NK-92 treated with Interleukin-12 subunit alpha and Interleukin-12 subunit beta, amount 100 ng/mL, for 24 hours (cell line): ENCODE data around the gene GPR17.

ENCODE experiments used
- DNase-seq: peaks from one replicate; lab custom pipeline; 2025; lab: John Stamatoyannopoulos, UW

Gene GPR17

DNA sequence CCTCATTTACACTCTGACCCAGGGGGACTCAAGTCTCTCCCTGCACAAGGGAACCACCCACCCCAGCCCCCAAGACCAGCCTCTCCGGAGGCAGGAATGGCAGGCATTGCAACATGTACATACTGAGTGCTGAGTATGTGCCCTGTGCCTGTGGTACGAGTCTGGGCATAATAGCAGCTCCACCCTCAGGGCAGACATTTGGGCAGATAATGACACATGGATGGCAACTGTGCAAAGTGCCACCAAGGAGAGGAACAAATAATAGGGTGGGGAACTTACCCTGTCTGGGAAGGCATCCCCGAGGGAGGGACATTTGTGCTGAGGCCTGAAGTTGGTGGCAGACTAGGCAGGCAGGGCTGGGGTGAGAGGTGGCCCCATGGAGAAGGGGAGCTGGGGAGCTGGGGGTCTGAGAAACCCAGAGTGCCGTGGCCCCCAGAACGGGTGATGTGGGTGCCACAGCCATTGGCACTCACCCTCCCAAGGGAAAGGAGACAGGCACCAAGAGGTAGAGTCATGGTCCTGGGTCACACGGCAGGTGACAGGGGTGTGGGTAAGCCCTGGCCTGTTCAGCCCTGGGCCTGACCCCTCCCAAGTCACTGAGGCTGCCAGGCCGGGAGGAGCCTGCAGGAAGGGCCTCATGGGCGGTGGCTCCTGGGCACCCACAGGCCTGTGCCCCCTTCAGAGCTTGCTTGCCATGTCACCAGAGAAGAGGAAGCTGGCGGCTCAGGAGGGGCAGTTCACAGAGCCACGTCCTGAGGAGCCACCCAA is 15.7 kb upstream of the GPR17 start:
- DNase-seq: no peak

DNA sequence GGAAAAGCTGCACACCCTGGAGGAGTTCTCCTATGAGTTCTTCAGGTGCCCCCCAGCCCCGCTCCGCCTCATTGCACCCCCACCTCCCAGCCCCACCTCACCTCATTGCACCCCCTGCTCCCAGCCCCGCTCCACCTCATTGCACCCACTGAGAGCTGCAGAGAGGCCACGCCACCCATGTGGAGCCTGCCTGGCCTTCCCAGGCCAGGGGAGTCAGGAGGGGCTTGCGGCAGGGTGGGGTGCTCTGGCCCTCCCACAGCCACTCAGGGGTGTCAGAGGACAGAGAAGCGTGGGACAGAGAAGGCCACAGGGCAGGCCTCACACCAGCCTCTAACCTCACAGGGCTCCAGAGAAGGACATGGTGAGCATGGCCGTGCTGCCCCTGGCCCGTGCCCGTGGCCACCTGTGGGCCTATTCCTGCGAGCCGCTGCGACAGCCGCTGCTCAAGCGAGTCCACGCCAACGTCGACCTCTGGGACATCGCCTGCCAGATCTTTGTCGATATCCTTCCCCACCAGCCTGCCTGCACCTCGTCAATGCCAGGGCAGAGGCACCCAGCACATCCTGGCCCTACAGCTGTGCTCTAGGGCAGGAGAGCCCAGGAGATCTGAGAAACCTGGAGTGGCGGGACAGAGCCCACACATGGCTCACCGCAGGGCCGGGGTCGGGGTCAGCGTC is 15.0 kb upstream of the GPR17 start:
- no peak for DNase-seq

DNA sequence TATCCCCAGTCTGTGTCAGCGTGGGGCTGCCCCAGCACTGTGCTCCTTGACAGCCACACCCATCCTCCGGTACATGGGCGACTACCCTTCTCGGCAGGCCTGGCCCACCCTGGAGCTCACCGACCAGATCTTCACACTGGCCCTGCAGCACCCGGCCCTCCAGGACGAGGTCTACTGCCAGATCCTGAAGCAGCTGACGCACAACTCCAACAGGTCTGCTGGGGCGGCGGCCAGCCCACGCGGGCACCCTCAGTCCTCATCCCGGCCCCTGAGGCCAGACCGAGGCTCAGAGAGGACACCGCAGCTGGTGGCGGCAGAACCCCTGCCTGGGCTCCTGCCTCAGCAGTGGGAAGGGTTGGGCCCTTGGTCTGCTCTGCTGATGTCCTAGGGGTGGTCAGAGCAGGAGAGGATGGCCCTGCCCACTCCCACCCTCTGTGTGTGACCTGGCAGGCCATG is 14.4 kb upstream of the GPR17 start:
- DNase-seq: no peak

DNA sequence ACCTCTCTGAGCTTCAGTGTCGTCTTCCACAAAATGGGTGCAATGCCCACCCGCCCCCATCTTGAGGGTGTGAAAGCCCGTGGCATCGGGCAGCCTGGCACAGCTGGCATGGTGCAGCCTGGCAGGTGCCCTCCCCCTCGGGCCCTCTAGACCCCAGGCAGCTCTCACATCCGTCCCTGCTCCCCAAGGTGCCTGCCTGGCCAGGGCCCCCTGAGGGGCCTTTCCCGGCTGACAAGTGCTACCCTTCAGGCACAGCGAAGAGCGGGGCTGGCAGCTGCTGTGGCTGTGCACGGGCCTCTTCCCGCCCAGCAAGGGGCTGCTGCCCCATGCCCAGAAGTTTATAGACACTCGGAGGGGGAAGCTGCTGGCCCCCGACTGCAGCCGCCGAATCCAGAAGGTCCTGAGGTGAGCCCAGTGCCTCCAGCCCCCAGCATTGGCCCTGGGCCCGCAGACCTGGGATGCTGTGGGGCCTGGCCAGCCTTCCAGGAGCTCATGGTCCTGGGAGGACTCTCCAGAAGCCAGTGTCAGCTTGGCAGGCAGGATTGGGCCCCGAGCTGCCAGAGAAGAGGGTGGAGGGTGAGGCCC is 13.9 kb upstream of the GPR17 start:
- no peak for DNase-seq

DNA sequence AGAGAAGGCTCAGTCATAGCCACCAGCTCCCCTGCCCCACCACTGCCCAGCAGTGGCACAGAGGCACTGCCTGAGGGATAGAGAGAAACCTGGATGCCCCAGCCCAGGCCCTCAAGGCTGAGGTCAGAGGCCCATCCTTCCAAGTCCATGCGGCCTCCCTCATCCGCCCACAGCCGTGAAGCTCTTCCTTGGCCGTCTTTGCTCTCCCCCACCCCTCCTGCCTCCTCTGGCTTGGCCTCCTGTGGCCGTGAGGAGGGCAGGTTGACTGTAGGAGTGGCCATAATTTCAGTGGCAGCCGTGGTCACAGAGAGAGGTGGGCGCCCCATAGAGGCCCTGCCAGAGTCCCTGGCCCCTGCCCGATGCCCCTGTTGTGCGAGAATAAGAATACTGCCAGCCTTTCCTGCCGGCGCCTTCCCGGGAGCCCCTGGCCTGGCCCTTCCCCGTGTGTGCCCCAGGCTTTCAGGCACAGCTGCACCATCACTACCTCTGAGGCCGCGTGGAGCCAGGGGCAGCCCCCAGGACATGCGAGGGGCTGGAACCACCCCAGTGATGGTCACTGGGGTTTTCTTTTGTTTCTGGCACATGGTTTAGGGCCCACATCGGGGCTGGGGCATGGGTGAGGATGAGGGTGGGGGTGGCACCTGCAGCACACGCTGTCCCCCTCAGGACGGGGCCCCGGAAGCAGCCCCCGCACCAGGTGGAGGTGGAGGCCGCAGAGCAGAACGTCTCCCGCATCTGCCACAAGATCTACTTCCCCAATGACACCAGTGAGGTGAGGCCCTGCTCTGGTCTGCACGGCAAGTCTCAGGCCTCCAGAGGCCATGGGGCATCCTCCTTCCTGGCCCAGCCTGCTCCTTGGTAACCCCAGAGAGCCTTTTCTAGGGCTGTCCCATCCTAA is 13.1 kb upstream of the GPR17 start:
- DNase-seq: no peak

DNA sequence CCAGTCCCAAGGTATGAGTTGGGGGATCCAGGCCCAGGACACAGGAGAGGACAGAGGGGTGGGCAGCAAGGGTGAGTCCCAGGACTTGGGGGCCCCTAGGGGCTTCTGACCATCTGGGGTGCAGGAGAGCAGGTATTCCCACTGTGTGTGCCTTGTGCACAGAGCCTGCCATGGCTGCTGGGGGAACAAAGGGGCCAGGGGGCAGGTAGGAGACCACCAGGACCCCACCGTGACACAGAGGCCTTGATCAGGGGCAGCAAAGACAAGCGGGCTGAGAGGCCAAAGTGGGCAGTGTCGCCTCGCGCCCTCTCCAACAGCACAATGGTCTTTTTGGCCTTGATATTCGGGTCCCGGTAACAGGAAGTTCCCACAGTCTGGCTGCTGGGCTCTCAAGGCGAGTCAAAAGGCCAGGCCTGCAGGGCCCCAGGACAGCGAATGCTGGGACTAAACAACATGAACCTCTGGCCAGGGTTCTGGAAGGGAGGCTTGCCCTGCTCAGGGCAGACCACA is 12.3 kb upstream of the GPR17 start:
- DNase-seq: no peak

DNA sequence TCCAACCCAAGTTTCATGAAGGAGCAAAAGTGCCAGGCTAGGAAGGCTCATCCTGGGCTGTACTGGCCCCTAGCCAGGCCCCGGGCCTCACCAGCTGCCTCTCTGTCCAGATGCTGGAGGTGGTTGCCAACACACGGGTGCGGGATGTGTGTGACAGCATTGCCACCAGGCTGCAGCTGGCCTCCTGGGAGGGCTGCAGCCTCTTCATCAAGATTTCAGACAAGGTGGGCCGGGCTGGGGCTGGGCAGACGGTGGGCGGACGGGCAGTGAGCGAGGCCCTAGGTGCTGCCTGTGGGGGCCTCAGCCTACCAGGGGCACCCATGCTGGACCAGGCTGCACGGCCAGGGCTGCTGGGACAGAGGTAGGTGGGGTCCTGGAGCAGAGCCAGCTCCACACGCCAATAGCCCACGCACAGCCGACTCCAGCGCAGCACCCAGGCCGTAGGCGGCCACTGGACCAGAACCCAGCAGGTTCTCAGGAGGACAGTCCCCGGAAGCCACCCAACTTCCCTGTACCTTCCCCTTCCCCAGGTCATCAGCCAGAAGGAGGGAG is 11.8 kb upstream of the GPR17 start:
- no peak for DNase-seq

DNA sequence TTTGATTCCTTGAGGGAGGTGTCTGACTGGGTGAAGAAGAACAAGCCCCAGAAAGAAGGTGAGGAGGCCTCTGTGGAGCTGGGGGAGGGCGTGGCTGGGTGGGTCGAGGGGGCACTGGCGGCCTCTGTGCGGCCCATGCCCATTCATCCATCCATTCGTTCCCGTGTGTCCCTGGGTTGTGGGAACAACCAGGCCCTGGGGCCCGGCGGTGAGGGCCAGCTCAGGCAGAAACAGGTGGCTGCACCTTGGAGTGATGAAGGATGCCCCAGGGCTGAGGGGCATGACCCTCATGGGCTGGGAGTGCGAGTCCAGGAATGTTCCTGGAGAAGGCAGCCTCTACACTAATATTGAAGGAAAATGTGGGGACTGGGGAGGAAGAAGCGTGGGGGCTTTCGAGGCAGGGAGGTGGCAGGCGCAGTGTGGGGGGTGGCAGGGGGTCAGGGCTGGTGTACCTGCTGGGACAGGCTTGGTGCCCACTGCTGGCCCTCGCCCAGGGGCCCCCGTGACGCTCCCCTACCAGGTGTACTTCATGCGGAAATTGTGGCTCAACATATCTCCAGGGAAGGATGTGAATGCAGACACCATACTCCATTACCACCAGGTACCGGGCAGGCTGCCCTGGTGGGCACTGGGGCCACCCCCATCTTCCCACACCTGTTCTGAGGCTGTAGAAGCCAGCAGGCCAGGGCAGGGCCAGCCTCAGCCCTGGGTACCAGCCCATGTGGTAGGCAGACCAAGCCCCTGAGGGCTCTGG is 11.2 kb upstream of the GPR17 start:
- no peak for DNase-seq

DNA sequence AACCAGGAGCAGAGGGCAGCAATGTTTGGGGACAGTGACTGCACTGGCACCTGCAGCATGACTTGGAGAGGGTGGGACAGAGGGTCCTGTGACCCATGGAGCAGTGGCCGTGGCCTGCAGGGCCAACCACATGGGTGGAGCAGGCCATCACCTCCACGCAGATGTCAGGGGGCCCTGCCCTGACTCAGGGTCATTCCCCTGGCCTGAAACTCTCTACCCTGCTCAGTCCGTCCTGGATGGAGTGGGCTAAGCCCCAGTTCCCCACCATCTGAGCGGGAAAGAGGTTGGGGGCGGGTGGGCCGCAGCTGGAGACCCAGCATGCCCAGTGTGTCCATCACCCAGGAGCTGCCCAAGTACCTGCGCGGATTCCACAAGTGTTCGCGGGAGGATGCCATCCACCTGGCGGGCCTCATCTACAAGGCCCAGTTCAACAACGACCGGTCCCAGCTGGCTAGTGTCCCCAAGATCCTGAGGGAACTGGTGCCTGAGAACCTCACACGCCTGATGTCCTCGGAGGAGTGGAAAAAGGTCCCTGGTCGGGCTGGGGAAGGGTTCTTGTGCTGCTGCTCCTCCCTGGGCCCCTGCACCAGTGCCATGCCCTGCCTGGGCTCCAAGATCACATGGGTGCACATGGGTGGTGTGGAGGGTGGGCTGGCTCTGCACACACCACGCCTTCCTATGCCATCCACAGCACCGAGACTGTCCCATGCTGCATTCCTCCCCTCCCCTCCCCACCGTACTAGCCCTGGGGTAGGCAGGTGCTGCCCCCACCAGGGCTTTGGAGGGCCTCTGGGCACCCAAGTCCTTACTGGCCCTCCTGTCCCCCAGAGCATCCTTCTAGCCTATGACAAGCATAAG is 10.3 kb upstream of the GPR17 start:
- DNase-seq: no peak

DNA sequence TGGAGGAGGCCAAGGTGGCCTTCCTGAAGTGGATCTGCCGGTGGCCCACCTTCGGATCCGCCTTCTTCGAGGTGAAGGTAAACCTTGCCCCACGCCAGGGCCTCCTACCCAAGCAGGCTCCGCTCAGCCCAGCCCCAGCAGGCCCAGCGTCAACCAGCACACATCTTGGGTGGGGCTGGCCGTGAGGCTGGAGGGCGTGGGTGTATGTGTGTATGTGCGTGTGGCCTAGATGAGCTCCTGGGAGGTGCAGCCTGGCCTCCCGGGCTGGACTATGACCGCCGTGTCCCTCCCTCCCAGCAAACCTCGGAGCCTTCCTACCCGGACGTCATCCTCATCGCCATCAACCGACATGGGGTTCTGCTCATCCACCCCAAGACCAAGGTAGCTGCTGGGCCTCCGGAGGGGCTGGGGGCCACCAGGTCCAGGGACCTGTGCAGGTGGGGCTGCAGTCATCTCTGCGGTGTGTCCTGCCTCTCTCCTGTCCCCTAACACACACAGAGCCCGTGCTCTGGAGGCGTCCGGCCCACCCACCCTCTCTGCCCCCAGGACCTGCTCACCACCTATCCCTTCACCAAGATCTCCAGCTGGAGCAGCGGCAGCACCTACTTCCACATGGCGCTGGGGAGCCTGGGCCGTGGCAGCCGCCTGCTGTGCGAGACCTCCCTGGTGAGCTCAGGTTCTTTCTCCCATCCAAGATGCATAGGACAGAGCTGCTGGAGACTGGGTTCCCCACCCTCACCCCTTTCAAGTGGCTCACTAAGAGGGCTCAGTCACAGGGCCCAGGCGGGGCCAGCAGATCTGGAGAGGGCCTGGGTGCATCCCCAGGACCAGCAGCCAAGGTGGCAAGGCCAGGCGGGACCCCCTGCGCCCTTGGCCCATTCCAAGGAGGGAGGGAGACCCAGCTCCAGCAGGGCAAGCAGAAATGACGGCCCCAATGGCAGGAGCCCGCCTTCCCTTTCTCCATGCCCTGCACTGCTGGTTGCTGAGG is 9.4 kb upstream of the GPR17 start:
- no peak for DNase-seq

DNA sequence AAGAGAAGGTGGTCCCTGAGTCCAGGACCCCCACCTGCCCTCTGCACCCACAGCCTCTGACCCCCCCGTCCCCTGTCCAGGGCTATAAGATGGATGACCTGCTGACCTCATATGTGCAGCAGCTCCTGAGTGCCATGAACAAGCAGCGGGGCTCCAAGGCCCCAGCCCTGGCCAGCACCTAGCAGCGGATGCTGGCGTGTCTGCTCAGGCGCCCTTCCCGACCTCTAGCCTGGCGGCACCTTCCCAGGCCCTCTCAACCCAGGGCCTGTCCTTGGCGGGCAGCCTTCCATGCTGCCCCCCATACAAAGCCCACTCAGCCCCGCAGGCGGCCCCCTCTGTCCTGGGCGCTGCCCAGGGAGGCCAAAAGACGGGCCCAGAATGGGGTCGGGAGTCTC is 8.7 kb upstream of the GPR17 start:
- no peak for DNase-seq

DNA sequence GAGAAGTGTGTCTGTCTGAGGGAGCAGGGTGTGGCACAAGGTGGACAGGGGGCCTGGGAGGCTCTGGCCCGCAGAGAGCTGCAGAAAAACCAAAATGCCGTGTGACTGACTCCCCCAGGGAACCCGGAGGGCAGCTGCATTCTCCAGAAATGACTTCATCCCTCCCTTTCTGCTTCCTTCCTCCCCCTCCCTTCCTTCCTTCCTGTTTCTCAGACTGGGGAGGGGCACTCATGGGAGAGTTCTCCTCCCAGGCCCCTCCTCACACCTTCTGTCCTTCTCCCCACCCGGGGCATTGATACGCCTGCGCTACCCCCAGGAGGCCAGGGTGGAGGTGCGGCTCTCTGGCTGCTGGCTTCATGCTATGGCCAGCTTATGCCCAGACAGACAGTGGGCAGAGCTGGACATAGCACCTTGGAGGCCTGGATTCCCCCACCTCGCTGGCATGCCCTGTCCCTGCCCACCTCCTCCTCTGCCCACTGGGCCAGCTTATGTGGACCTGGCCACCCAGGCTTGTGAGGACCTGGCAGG is 8.2 kb upstream of the GPR17 start:
- DNase-seq: no peak

DNA sequence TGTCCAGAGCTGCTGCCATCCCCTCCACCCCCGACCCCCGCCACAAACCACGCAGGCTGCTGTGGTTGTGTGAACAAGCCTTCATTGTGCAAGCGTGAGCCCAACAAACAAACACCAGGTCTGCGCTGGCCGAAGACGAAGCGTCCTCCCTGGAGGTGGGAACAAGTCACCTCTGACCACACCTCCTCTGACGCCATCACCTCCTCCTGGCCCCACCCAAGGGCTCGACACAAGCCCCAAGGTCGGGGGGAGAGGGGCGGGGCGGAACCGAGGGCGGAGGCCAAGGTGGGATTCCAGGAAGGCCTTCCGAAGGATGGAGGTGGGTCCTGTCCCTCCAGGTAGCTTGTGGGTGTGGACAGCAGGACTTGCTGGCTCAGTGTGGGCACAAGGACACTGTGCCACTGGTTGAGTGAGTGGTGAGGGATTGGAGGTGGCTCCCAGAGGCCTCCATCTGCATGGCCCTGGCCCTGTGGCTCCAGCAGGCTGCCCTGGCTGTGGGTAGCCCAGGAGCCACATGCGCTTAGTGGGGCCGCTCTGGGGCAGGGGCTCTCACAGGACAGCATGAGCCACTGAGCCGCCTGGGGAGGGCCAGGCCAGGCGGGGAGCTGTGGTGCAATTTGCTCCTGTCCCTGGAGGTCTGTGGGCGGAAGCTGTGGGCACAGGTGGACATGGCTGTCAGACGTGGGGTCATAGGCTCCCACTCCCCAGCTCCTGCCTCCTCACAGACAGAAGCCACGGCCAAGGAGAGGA is 7.4 kb upstream of the GPR17 start:
- DNase-seq: no peak

DNA sequence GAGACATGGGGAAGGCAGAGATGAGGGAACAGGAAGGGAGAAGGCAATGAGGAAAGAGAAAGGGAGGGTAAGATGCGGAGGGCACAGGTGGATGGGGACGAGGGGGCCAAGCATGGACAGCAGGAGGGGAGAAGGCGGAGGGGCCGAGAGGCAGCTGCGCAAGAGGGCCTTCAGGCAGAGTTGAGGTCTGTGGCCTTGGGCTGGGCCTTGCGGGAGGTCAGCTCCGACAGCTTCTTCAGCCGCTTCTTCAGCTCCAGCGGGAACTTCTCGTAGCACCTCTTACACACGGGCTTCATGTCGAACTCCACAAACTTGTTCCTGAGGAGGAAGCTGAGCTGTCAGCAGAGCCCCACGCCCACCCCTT is 6.9 kb upstream of the GPR17 start:
- no peak for DNase-seq

DNA sequence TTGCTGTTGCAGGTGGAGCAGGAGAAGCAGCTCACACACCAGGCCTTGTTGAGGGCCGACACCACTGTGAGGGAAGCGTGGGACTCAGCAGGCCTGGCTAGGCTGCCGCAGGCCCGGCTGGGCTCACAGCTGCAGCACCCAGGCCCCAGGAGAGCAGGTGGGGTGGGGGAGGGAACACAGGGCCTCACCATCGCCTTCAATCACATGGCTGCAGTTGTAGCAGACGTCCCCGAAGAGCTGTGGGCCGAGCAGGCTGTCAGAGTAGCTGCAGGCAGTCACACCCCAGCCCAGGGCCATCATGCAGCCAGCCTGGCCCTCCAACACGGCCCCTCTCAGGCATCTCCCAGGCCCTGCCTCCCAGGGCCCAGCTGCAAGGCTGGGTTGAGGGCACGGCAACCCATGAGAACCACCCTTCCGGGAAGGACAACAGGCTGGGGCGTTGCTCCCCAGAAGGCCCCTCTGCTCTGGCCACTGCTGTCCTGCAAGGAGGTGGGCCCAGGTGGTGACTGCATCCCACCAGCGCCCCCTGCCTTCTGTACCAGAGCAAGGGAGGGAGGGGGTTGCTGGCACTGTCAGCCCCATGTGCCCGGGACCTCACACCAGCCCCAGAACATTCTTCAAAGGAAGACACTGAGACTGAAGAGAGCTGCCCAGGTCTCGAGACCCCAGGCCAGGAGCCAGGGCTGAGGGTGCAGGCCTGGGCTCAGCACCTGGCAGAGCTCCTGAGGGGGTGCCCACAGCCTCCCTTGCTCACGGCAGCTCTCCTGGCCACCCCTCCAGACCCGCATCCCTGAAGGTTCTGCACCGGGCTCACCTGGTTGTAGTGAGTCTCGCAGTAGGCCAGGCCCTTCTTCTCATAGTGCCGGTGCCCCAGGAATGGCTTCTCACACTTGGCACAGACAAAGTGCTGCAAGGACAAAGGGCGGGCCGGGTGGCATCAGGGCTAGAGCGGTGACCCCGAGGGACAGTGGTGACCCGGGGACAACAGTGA is 5.6 kb upstream of the GPR17 start:
- no peak for DNase-seq

DNA sequence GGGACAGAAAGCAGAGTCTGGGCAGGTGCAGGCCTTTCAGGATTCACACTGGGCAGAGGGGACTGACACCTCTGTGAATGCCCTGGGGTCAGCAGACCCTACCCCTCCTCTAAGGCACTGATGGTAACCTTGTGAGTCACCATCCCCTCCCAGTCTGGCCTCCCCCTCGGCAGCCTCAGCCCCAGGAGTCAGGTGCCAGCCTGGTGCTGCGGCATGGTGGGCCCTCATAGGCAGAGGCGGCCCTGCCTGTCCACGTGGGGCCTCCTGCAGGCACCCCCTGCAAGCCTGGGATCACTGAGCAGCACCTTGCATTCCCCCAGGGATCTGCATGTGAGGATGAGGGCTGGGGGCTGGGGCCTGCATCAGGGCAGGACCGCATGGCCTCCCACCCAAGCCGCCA is 4.8 kb upstream of the GPR17 start:
- no peak for DNase-seq
